ENCODE results near the gene SHMT2. TPM values are rescaled to one million over a fixed set of nuclear protein-coding genes. Genes with fewer than 3 reads are reported as not detected.

Gene SHMT2
- total and polyA plus RNA-seq, 3 donors from 2014 or later: 24.8 to 33.9 (median 25.9) TPM

GRCh38 chr12:57195611-57196371 is 33.7 kb upstream of the SHMT2 start:
- Histone ChIP-seq H3K27me3 (no peaks in the 10 kb centered on the region), H3K27ac (no peak overlapping the region), H3K36me3 (ENCODE audit: low read depth, missing control alignments) (peaks cover 8% of the 10 kb centered on the region), H3K4me1 (no peaks in the 10 kb centered on the region), H3K9me3 (no peaks in the 10 kb centered on the region), H3K4me3 (no peak overlapping the region)
- 70 to 84% methylated on average over 2 to 29 of the region's 34 CpGs for WGBS, 2 donors
- intact Hi-C loops (cut with DNase I; ENCODE audit: low total_unique reads): no loop called here
- TF ChIP-seq, protein P1, sequence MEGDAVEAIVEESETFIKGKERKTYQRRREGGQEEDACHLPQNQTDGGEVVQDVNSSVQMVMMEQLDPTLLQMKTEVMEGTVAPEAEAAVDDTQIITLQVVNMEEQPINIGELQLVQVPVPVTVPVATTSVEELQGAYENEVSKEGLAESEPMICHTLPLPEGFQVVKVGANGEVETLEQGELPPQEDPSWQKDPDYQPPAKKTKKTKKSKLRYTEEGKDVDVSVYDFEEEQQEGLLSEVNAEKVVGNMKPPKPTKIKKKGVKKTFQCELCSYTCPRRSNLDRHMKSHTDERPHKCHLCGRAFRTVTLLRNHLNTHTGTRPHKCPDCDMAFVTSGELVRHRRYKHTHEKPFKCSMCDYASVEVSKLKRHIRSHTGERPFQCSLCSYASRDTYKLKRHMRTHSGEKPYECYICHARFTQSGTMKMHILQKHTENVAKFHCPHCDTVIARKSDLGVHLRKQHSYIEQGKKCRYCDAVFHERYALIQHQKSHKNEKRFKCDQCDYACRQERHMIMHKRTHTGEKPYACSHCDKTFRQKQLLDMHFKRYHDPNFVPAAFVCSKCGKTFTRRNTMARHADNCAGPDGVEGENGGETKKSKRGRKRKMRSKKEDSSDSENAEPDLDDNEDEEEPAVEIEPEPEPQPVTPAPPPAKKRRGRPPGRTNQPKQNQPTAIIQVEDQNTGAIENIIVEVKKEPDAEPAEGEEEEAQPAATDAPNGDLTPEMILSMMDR (IDR thresholded peaks at IDR 0.05): no peak
- no peak for TF ChIP-seq POLR2A (IDR thresholded peaks at IDR 0.05)
- DNase-seq: no peak

- Histone ChIP-seq H3K36me3 (ENCODE audit: low read depth, missing control alignments) (peaks cover 8% of the 10 kb centered on the region), H3K27ac (no peak overlapping the region), H3K27me3 (no peaks in the 10 kb centered on the region), H3K9me3 (no peaks in the 10 kb centered on the region), H3K4me1 (no peaks in the 10 kb centered on the region), H3K4me3 (no peak overlapping the region)
- WGBS, 2 donors: 70 to 77% methylated on average over 3 to 4 of the region's 4 CpGs
- no peak for DNase-seq
- intact Hi-C loops (cut with DNase I; ENCODE audit: low total_unique reads): no loop called here
- no peak for TF ChIP-seq POLR2A (IDR thresholded peaks at IDR 0.05)
- TF ChIP-seq, protein P1 (IDR thresholded peaks at IDR 0.05): no peak
These were observed 33.1 kb upstream of the SHMT2 start for GRCh38 chr12:57196439-57196838.

GRCh38 chr12:57196956-57197355 is 32.6 kb upstream of the SHMT2 start:
- H3K4me3 ChIP-seq: no peak overlapping the region
- peaks cover 7% of the 10 kb centered on the region for H3K36me3 ChIP-seq (ENCODE audit: low read depth, missing control alignments)
- H3K27ac ChIP-seq: no peak overlapping the region
- H3K27me3 ChIP-seq: no peaks in the 10 kb centered on the region
- TF ChIP-seq, protein P1 (IDR thresholded peaks at IDR 0.05): no peak
- no peak for TF ChIP-seq POLR2A (IDR thresholded peaks at IDR 0.05)
- H3K9me3 ChIP-seq: no peaks in the 10 kb centered on the region
- no peaks in the 10 kb centered on the region for H3K4me1 ChIP-seq
- intact Hi-C loops (cut with DNase I; ENCODE audit: low total_unique reads): no loop called here
- WGBS, 2 donors: 81 to 83% methylated on average over 4 to 22 of the region's 22 CpGs
- no peak for DNase-seq

GRCh38 chr12:57198329-57198728 is 31.2 kb upstream of the SHMT2 start:
- Histone ChIP-seq H3K9me3 (no peaks in the 10 kb centered on the region), H3K36me3 (ENCODE audit: low read depth, missing control alignments) (peaks cover 4% of the 10 kb centered on the region), H3K4me1 (no peaks in the 10 kb centered on the region), H3K27me3 (no peaks in the 10 kb centered on the region), H3K27ac (no peak overlapping the region), H3K4me3 (no peak overlapping the region)
- no peak for DNase-seq
- intact Hi-C loops (cut with DNase I; ENCODE audit: low total_unique reads): no loop called here
- 89 to 95% methylated on average over 9 to 17 of the region's 17 CpGs for WGBS, 2 donors
- TF ChIP-seq POLR2A (IDR thresholded peaks at IDR 0.05): no peak
- TF ChIP-seq, protein P1 (IDR thresholded peaks at IDR 0.05): no peak

DNA sequence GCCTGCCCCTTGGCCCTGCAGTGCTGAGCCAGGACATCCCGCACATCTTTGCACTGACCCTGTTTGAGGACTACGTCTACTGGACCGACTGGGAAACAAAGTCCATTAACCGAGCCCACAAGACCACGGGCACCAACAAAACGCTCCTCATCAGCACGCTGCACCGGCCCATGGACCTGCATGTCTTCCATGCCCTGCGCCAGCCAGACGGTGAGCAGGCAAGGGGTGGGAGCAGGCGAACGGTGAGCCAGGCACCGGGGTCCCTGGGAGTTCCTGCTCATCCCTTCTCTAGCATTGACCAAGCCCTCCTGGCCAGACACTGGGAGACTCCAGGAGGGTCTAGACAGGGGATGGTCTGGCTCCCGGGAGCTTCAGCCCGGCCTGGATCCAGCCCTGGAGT is 30.3 kb upstream of the SHMT2 start:
- Histone ChIP-seq H3K36me3 (ENCODE audit: low read depth, missing control alignments) (peaks cover 4% of the 10 kb centered on the region), H3K9me3 (no peaks in the 10 kb centered on the region)
- no peak for DNase-seq

More for the DNA sequence above, 30.3 kb upstream of the SHMT2 start:
- 72 to 80% methylated on average over 6 to 12 of the region's 15 CpGs for WGBS, 2 donors
- Histone ChIP-seq H3K4me1 (no peaks in the 10 kb centered on the region), H3K27me3 (no peaks in the 10 kb centered on the region), H3K4me3 (no peak overlapping the region), H3K27ac (no peak overlapping the region)
- intact Hi-C loops (cut with DNase I; ENCODE audit: low total_unique reads): no loop called here
- TF ChIP-seq, protein P1 (IDR thresholded peaks at IDR 0.05): no peak
- TF ChIP-seq POLR2A (IDR thresholded peaks at IDR 0.05): no peak
